Stromal cell of bone marrow (primary cell): ENCODE measurements around the gene HMX1.

ENCODE experiments used
- DNase-seq: peaks from one replicate; pipeline ENCODE4 v3.0.0-alpha.2; 2012; ENCODE audit warnings: low read depth

The HMX1 gene

DNA sequence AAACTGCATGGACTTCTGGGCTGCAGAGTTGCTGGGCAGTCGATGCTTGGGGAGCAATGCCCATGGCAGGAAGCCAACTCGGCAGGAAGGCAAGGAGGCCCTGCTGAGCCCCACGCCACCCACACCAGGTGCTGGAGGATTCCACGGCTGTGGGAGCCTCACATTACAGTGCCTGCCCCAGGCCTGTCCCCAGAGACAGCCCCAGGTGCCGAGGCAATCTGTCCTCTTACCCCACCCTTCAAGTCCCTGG lies 53.9 kb downstream of the HMX1 start:
- no peak for DNase-seq

GRCh38 chr4:8817096-8817812 lies 54.4 kb downstream of the HMX1 start:
- DNase-seq, result no peak
